Hepatic stellate cell (primary cell): Measurements from ENCODE around the gene KLHL36.
A peak's percentile ranks its signal among the peaks of the same experiment; 100 is the strongest.
"Not testable (repeated sequence)": the region's sequence is repeated elsewhere in the genome, so short reads cannot be mapped to it uniquely, and the experiment has no call there.

Experiments used
- DNase-seq: peaks from one replicate; pipeline ENCODE4 v3.0.0; 2011; ENCODE audit warnings: low spot score

The KLHL36 gene

DNA sequence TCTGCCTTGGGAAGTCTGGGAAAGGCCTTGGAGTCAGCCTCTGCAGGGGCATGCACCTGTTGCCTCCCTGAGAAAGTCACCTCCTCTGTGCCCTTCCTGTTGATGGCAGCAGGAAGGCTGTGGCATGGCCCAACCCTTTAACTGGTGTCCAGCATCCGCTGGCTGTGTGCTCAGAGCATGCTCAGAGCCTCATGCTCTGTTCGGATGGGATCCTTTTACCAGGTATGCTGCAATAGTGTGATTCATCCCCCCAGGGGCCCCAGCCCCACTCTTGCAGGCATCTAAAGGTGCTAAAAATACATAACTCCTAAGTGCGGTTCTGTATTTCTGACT lies 24.9 kb downstream of the KLHL36 start:
- DNase-seq, result no peak

DNA sequence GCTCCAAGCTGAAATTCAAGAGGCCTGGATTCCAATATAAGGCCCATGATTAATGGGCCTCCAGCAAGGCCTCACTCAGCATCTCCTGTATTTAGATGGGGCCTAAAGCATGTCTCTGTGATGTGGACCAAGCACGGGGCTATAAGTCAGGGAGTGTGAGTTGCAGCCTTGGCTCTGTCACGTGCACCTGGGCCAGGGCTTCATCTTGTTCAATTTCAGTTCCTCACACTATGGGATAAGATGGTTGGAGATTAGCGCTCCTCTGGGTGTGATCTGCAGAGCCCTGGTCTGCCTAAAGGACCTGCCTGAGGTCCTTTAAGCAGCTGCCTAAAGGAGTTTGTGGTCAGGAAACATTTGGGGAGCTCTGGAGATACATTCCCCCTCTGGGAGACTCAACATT lies 25.2 kb downstream of the KLHL36 start:
- DNase-seq, result no peak

DNA sequence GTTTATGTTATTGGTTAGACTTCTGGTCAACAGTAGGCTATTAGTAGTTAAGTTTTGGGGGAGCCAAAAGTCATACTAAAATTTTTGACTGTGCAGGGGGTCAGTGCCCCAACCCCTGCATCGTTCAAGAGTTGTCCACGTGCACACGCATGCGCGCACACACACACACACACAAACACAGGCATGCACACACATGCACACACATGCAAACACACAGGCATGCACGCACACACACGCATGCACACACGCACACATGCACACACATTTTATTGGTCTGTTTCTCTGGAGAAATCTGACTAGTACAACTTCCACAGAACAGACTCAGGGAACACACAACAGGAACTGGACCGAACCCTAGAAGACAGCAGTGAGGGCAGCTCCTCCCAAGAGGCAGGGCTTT lies 27.1 kb downstream of the KLHL36 start:
- no peak for DNase-seq

GRCh38 chr16:84675884-84676283 lies 27.6 kb downstream of the KLHL36 start:
- DNase-seq, result no peak

GRCh38 chr16:84677017-84677803 lies 28.9 kb downstream of the KLHL36 start:
- DNase-seq, result no peak

DNA sequence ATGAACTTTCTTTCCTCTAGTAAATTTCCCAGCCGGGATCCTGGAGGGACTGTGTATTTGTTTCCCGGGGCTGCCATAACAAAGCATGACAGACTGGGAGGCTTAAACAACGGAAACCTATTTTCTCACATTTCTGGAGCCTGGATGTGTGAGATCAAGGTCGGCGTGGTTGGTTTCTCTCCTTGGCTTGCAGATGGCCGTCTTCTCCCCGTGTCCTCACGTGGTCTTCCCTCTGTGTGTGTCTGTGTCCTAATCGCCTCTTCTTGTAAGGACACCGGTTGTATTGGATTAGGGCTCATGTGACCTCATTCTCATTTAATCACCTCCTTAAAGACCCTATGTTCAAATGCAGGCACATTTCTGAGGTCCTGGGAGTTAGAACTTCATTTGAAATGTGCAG lies 29.5 kb downstream of the KLHL36 start:
- no peak for DNase-seq

DNA sequence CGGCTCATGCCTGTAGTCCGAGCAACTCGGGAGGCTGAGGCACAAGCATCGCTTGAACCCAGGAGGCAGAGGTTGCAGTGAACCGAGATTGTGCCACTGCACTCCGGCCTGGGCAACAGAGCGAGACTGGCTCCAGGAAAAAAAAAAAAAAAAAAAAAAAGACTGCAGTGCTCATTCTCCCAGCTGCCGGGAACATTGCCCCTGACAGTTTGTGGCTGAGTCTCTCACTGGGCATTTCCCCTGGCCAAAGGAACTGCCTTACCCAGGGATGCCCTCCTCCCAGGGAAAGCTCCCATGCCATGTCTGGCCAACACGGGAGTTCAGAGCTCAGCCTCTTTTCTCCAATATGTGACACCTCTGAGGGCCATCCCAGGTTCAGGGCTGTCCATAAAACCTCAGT lies 30.2 kb downstream of the KLHL36 start:
- DNase-seq, result no peak

DNA sequence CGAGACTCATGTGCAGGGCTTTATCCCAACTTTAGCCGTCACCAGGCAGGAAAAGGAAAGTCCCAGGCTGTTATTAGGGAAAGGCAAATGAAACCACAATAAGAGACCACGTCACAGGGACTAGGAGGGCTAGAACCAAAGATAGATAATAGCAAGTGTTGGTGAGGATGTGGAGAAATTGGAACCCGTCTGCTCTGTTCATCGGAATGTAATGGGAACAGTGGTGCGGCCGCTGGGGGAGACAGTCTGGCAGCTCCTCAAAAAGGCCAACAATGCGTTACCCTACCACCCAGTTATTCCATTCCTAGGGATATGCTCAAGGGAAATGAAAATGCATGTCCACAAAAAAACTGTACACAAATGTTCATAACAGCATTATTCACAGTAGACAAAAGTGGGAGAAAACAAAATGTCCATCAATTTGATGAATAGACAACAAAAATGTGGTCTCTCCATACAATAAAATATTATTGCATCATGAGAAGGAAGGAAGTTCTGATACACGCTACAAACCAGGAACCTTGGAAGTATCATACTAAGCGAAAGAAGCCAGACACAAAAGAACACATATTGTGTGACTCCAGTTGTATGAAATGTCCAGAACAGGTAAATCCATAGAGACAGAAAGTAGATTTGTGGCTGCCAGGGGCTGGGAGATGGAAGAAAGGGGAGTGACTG lies 32.0 kb downstream of the KLHL36 start:
- DNase-seq, result no peak

DNA sequence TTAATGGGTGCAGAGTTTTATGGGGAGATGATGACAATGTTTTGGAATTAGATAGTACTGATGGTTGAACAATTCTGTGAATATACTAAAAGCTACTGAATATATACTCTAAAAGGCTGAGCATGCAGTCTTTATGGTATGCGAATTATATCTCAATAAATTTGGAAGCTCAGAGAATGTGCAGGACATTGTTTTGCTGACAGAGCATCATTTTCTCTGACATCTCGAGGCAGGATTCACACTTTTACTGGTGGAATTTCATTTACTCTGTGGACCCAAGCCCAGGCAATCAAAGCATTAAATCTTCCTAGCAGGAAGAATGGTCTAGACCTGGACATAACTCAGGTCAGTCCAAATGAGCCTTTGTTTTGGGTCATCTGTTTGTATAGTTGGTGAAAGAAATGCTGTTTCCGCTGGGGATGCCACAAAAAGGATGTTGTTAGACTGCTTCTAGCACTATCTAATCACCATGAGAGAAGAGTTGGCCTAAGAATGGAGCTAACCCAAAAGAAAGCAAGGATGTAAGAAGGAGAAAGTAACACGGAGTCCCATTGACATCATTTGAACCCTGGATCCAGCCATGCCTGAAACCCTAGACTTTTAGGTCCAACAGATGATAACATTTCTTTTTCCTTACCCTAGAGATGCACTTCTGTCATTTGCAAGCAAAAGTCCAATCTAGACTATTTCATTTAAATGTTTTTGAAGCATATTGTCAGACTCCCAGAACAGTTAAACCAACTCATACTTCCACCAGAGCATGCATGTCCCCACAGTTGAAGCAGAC lies 32.7 kb downstream of the KLHL36 start:
- DNase-seq, result no peak

DNA sequence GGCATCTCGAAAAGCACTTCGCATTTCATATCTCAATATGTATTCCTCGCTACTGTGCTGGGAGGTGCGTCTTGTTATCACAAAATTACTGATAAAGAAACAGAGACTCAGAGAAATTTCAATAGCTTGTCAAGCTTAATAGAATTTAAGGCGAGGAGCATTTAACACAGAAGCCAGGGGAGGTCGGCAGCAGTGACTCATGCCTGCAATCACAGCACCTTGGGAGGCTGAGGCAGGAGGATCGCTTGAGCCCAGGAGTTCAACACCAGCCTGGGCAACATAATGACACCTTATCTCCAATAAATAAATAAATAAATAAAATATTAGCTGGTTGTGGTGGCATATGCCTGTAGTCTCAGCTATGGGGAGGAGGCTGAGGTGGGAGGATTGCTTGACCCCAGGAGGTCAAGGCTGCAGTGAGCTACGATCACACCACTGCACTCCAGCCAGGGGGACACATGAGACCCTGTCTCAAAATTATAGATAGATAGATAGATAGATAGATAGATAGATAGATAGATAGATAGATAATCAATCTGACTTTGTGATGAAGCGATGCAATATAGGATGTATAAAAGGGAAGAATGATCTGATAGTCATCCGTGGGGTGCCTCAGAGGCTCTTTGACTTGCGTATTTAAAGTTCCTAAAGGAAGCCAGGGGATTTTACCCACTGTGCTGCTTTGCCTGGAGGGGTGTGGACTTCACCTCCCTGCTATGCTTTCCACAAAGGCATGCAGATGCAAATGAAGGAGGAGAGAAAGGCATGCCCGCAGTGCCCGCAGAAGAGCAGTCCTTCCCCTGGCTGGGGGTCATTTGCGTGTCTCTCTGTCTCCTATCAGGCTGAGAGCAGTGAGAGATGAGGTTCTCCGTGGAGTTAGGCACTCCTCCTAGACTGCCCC lies 35.6 kb downstream of the KLHL36 start:
- no peak for DNase-seq

DNA sequence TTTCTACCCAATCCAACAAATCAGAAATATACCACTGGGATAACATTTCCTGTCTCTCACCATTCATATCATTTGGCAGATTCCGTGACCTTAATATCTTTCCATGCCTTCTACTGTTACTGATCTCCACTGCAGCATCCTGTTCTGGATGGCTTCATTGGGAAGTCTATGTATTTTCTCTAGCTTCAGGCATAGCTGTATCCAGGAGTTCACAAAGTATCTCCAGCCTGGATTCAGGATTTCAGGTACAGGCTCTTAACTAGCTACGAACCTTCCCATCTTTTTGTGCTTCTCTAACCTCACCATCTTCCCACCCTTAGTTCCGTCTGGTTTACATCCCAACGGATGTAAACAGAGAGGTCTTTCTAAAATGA lies 36.3 kb downstream of the KLHL36 start:
- no peak for DNase-seq

GRCh38 chr16:84685210-84685609 lies 36.9 kb downstream of the KLHL36 start:
- DNase-seq, result no peak

GRCh38 chr16:84686707-84687298 lies 38.5 kb downstream of the KLHL36 start:
- DNase-seq, result no peak

- peak; percentile 81 for DNase-seq
Observed at GRCh38 chr16:84687715-84688114, 39.4 kb downstream of the KLHL36 start.

DNA sequence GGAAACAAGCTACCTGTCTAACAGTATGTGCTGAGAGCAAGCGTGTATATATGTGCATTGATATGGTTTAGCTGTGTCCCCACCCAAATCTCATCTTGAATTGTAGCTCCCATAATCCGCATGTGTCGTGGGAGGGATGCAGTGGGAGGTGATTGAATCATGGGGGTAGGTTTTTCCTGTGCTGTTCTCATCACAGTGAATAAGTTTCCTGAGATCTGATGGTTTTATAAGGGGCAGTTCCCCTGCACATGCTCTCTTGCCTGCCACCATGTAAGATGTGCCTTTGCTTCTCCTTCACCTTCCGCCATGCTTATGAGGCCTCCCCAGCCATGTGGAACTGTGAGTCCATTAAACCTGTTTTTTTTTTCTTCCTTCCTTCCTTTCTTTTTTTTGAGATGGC lies 39.9 kb downstream of the KLHL36 start:
- not testable (repeated sequence) for DNase-seq

GRCh38 chr16:84689111-84689510 lies 40.8 kb downstream of the KLHL36 start:
- DNase-seq, result peak; percentile 62

DNA sequence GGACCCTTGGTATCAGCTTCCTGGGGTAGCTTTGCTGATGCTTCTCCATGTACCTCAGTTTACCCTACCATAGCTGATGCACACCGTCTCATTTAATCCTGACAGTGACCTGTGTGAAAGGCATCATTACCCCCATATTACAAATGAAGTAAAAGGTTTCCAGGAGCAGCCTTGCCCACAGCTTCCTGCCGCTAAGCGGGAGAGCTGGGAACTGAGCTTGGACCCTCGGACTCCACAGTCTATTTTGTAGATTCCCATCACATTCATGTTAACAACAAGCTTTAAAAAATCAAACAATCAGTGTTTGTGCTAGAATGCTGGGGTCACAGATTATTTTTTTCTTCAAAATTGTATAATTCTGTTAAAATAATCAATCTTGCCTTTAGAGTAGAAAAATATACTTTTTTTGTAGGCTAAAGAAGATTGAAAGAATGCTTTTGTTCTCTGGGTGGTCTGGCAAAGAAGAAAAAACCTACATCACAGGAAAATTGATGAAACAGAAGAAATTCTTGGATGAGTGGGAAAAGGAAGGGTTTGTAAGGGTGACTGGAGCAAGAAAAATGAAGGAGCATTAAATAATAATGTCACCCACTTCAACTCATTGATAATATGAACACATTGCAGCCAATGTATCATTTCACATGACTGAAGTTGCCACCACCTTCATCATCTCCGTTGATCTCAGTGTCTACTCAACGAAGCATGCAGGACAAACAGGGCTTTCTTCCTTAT lies 41.9 kb downstream of the KLHL36 start:
- no peak for DNase-seq

GRCh38 chr16:84692451-84693214 lies 44.3 kb downstream of the KLHL36 start:
- no peak for DNase-seq

DNA sequence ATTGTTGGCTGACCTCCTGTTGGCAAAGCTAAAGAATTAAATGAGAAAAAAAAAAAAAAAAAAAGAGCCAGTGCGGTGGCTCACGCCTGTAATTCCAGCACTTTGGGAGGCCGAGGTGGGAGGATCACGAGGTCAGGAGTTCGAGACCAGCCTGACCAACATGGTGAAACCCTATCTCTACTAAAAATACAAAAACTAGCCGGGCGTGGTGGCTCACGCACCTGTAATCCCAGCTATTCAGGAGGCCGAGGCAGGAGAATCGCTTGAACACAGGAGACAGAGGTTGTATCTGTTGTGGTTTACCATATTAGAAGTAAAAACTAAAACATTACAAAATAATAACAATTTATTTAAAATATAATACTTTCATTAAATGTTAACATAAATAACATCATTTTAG lies 45.6 kb downstream of the KLHL36 start:
- not testable (repeated sequence) for DNase-seq

DNA sequence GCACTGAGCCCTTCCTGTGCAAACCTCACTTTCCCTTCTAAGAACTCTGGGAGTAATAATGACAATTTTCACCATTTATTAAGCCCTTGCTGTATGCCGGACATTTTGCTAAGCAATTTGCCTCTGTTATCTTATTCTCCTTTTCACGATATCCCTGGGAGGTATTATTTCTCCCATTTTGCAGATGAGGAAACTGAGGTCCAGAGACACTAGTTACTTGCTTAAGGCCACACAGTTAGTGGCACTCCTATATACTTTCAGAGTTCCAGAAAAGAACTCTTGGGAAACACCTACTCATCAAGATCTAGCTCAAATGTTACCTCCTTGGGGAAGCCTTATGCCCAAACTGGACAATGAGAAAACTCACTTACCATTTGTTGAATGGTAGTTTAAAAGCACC lies 46.7 kb downstream of the KLHL36 start:
- DNase-seq, result no peak
